HL-60 (cell line): ENCODE data around the gene TTLL11.

ENCODE experiments used
- DNase-seq, 2 experiments: peaks; one replicate each; pipeline ENCODE4 v3.0.0-alpha.2; 2010 to 2020; ENCODE audit warnings: low read depth in 1 of 2, low spot score in 1 of 2
- H3K27ac ChIP-seq: fragments of 250-450 bp; sonication (Bioruptor Pico); replicated peaks from 2 replicates; pipeline ENCODE4 v1.5.1; 2020; ENCODE audit warnings: mild to moderate bottlenecking, moderate library complexity
- H3K27me3 ChIP-seq: fragments of 250-450 bp; sonication (Bioruptor Pico); 2 replicates; pipeline ENCODE4 v1.5.1; 2021; ENCODE audit warnings: mild to moderate bottlenecking, moderate library complexity; ENCODE audit not compliant: insufficient read depth, poor library complexity, severe bottlenecking
- H3K4me3 ChIP-seq: replicated peaks from 2 replicates; pipeline ENCODE4 v1.5.1; 2011; ENCODE audit warnings: mild to moderate bottlenecking, control low read depth, low read length; ENCODE audit not compliant: insufficient read depth
- GABPA ChIP-seq: IDR thresholded peaks from 2 replicates; pipeline ENCODE4 v1.6.1; 2012; ENCODE audit warnings: low read depth
- POLR2AphosphoS5 ChIP-seq: IDR thresholded peaks from 2 replicates; pipeline ENCODE4 v1.6.1; 2012; ENCODE audit warnings: low read depth
- REST ChIP-seq: IDR thresholded peaks from 2 replicates; pipeline ENCODE4 v1.6.1; 2012; ENCODE audit warnings: low read depth; ENCODE audit not compliant: insufficient replicate concordance
- SPI1 ChIP-seq: IDR thresholded peaks from 2 replicates; pipeline ENCODE4 v1.6.1; 2012; ENCODE audit warnings: low read depth, mild to moderate bottlenecking, borderline replicate concordance
- TF ChIP-seq, protein P1 (sequence below): IDR thresholded peaks from one replicate; pipeline ENCODE4 v1.5.1; 2011; ENCODE audit warnings: low read length, control low read depth, inconsistent platforms; ENCODE audit not compliant: insufficient read depth

TTLL11 gene

GRCh38 chr9:121939643-121940042 lies 153.5 kb downstream of the TTLL11 start:
- Histone ChIP-seq H3K4me3 (no peak overlapping the region), H3K27ac (no peak overlapping the region), H3K27me3 (no peaks in the 10 kb centered on the region)
- TF ChIP-seq REST (no peak), GABPA (no peak)
- no peak for DNase-seq

- TF ChIP-seq REST (no peak), GABPA (no peak), SPI1 (no peak), POLR2AphosphoS5 (no peak)
- TF ChIP-seq, protein P1, sequence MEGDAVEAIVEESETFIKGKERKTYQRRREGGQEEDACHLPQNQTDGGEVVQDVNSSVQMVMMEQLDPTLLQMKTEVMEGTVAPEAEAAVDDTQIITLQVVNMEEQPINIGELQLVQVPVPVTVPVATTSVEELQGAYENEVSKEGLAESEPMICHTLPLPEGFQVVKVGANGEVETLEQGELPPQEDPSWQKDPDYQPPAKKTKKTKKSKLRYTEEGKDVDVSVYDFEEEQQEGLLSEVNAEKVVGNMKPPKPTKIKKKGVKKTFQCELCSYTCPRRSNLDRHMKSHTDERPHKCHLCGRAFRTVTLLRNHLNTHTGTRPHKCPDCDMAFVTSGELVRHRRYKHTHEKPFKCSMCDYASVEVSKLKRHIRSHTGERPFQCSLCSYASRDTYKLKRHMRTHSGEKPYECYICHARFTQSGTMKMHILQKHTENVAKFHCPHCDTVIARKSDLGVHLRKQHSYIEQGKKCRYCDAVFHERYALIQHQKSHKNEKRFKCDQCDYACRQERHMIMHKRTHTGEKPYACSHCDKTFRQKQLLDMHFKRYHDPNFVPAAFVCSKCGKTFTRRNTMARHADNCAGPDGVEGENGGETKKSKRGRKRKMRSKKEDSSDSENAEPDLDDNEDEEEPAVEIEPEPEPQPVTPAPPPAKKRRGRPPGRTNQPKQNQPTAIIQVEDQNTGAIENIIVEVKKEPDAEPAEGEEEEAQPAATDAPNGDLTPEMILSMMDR: no peak
- Histone ChIP-seq H3K27ac (no peak overlapping the region), H3K27me3 (no peaks in the 10 kb centered on the region), H3K4me3 (no peak overlapping the region)
- DNase-seq: no peak
These were observed 154.5 kb downstream of the TTLL11 start for GRCh38 chr9:121938621-121939020.

GRCh38 chr9:121937240-121937639 lies 155.9 kb downstream of the TTLL11 start:
- DNase-seq: no peak
- H3K4me3 ChIP-seq: no peak overlapping the region
- no peak overlapping the region for H3K27ac ChIP-seq
- no peaks in the 10 kb centered on the region for H3K27me3 ChIP-seq
- TF ChIP-seq GABPA (no peak), REST (no peak), SPI1 (no peak), POLR2AphosphoS5 (no peak)
- TF ChIP-seq, protein P1: no peak

DNA sequence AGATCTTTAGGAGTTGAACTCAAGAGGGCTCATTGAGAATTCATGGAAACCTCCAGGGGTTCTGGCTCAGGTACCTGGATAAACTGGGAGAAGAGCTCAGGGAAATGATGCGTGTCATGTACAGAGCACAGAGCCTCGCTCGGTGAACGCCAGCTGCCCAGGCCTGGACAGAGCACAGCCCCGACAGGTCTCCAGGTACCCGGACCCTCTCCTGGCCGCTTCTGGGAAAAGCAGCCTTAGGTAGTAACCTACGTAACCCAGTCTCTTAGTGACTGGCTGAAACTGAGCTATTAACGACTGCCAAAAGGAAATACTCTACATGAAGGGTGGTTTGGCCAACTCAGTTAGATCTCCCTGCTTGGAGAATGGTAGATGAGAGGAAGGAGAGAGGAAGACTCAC lies 157.4 kb downstream of the TTLL11 start:
- Histone ChIP-seq H3K27me3 (no peaks in the 10 kb centered on the region), H3K4me3 (no peak overlapping the region), H3K27ac (no peak overlapping the region)
- TF ChIP-seq GABPA: no peak
- TF ChIP-seq REST: no peak
- TF ChIP-seq, protein P1: no peak
- no peak for TF ChIP-seq POLR2AphosphoS5
- TF ChIP-seq SPI1: no peak
- DNase-seq: no peak
